CD4-positive, alpha-beta T cell treated with Interleukin-6 at 100 ng/mL for 8 hours (primary cell): ENCODE measurements around the gene ADAMTS4.

Source experiments
- DNase-seq: peaks from one replicate; pipeline ENCODE4 v3.0.0-alpha.2; 2020; ENCODE audit warnings: mixed read lengths, low spot score

Gene ADAMTS4

DNA sequence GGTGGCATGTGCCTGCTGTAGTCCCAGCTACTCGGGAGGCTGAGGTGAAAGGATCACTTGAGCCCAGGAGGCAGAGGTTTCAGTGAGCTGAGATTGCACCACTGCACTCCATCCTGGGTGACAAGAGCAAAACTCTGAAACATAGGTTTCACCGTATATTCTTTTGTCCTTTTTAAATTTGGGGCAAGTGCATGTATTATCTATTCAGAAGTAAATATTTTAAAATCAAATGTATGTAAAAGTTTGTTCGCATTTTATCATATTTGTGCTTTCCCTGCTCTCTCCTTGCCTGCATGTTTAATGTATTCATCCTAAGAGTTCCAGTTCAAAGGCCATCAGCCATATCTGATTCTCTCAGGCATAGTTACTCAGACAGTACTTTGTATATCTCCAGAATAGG is 53.0 kb downstream of the ADAMTS4 start:
- DNase-seq = no peak

DNA sequence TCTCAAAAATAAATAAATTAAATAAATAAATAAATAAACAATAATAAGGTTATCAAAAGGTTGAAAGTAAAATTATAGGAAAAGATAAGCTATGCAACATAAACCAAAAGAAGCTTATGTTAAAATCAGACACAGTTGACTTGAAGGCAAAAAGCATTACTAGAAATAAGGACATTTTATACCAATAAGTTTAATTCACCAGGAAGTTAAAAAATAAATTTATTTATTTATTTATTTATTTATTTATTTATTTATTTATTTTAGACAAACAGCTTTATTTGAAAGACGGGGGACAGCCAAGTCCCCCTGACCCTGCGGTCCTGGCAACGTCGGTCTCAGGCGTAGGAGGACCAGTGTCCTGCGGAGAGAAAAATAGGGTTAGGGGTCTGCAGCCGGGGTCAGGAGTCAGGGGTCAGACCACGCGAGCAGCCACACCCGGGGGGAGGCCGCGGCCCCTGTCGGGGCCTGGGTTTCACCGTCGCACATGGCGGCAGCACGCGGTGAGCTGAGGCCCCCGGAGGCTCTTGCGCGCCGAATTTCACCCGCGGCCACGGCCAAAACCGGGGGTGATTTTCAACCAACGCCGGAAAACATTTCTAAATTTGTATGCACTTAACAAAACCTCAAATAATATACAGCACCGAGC is 58.0 kb downstream of the ADAMTS4 start:
- no peak for DNase-seq

DNA sequence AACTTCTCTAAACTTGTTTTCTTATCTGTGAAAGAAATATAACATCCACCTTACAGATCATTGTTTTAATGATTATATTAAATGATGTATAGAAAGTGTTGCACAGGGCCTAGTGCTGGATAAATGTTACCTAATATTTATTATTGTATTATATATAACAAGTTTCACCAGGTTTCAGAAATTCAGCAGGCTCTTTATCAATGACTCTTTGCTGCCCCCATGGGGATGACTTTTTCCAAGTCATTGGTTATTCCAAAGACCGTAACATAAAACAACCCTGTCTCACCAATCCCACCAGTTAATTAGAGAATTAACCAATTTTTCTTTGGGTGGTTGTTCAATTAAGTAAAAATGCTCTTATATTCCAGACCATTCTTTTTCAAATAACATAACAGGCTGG is 59.1 kb downstream of the ADAMTS4 start:
- peak; percentile 35 for DNase-seq

DNA sequence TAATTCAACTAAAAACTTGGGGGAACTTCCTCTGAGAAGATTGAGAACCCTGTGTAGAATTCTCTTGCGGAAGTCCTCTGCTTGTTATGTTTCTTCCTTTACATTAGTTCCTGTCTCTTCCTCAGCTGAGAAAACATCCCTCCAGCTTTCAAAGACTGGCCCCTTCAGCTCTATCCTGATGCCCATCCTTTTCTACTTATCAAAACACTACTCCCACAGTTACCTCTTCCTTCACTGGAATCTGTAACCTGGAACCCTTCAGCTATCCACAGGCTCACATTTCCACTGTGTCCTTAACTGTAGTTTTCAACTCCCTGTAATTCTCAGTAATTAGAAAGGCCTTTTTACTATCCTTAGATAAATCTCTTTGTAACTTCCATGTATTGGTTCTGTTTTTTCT is 60.4 kb downstream of the ADAMTS4 start:
- DNase-seq = no peak

DNA sequence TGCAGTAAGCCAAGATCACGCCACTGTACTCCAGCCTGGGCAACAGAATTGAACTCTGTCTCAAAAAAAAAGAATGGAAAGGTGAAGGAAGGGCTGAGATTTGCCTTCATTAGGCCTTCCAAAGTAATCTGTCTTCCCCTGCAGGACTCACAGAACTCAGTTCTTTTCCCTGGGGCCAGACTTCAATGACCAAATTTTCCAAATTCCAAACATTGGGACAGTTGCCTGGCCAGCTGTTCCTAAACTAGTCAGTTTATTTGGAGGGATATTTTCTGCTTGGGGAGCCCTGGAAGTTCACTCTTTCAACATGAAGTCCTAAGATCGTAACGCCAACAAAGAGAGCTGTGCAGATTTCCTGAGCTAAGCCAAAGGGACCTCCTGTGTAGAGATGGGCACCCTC is 61.0 kb downstream of the ADAMTS4 start:
- DNase-seq = no peak
